COLO668 (cell line): ENCODE data around the gene EFR3B.
"Not testable (repeated sequence)": the region's sequence is repeated elsewhere in the genome, so short reads cannot be mapped to it uniquely, and the experiment has no call there.

Experiments used
- DNase-seq: peaks from one replicate; lab custom pipeline; 2025; ENCODE audit not compliant: unreplicated experiment; lab: John Stamatoyannopoulos, UW

The EFR3B gene

GRCh38 chr2:25103287-25103871, 61.5 kb downstream of the EFR3B start:
- no peak for DNase-seq

DNA sequence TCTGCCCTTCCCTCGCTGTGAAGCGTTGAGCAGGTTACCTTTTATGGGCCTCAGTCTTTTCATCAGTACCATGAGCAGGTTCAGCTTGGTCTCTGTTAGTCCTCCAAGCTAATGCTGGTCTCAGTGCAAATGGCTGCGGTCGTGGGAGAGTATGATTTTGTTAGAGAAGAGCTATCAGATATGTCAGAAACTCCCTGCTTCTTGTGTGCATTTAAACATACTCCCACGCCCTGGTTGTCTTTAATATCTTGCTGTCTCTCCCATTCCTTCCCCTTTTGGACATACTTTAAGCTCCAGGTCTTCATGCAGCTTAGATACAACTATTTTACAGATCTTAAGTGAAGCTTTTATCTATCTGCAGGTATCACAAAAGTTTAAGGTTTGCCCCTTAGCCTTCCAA, 62.9 kb downstream of the EFR3B start:
- no peak for DNase-seq

DNA sequence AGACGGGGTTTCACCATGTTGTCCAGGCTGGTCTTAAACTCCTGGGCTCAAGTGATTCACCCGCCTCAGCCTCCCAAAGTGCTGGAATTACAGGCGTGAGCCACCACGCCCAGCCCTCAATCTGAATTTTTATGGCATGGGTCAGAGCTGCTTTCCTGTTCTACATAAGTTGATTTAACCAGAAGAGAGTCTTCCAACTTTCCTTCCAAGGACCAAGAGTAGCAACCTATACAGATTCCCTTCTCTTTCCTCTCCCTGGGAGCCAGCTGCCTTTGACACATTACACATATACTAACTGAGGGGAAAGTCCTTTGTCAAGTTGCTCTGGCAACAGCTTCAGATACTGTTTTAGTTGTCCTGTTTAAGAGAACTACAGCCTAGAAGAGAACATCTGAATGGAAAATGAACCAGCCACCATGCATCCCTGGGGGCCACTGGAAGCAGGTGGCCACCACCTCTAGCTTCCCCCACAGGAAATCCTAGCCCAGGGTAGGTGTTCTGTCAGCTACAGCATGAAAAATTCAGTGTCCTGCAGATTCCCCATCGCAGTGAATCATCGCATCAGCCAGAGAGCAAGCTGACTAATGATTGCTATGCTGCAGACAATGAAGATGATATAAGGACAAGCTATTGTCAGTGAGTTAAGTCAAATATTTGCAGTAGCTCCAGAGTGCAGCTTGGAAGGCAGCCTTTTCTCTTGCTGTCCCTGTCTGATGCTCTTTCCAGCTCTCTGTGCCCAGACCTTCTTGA, 63.6 kb downstream of the EFR3B start:
- DNase-seq, result peak; percentile 83

GRCh38 chr2:25109822-25110221, 67.9 kb downstream of the EFR3B start:
- DNase-seq, result no peak

GRCh38 chr2:25112113-25112512, 70.2 kb downstream of the EFR3B start:
- DNase-seq, result no peak

GRCh38 chr2:25115249-25115883, 73.5 kb downstream of the EFR3B start:
- DNase-seq, result no peak

GRCh38 chr2:25115902-25116301, 74.0 kb downstream of the EFR3B start:
- DNase-seq, result no peak

DNA sequence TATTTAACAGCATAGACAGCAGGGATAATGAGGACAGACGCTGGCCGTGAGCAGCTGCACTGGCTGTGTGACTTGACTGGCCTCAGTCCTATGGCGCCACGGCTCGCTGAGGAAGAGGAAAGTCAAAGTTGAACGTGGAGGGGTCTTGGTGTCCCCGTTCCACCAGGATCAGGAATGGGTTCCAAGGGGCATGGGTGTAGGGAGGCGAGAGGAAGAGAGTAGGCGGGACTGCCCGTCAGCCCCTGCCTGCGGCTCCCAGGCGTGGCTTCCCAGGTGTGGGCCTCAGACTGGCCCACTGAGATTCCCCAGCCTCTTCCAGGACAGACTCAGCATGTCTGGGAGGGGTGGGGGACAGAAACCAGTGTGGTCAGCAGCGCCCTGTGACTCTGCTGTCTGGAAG, 75.1 kb downstream of the EFR3B start:
- no peak for DNase-seq

DNA sequence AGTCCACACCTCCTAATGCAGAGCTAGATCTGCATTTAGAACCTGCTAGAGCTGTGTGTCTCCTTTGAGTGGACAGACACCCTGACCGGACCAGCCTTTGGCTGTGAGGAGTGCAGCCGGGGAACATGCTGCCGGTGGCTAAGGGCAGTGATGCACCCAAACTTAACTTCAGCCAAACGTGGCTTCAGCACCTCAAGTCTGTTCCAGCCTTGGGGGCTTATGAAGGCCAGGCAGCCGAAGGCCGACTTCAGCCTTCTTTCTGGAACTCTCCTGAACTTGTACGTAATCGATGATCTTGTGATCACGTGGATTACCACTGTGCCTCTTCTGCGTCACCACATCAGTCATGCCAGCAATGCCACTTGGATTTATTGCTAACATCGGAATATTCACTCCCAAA, 77.4 kb downstream of the EFR3B start:
- no peak for DNase-seq

DNA sequence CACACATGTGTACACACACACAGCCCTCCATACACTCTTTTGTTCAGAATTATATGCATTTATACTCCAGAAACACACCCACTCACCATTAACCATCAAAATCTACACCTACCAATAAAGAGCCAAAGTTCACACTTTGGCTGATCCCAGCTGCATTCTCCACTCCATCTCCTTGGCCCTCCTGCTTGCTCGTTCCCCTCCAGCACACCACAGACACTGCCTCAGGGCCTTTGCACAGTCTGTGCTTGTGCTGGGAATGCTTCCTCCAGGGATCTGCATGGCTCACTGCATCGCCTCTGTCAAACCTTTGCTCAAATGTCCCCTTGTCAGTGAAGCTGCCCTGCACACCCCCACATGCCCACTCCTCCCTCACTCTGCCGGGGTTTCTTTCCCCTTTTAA, 80.5 kb downstream of the EFR3B start:
- no peak for DNase-seq

GRCh38 chr2:25123682-25124081, 81.8 kb downstream of the EFR3B start:
- DNase-seq, result no peak

DNA sequence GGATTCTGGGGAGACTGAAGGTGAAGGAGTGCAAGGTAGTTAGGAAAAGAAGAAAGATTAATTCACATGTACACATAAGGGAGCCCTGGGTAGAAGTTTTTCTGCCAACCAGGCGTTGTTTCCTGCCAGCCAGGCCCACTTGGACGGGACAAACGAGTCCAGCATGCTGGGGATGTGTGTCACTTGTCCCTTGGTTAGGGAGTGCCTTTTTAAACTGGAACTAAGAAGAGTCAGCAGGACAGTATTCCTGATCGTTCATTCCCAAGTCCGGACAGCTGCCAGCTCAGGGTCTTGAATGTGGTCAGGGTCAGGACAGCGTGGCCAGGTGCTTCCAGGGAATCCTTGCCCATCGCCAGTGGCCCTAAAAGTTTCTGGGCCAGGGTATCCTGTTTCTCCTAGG, 83.3 kb downstream of the EFR3B start:
- no peak for DNase-seq

DNA sequence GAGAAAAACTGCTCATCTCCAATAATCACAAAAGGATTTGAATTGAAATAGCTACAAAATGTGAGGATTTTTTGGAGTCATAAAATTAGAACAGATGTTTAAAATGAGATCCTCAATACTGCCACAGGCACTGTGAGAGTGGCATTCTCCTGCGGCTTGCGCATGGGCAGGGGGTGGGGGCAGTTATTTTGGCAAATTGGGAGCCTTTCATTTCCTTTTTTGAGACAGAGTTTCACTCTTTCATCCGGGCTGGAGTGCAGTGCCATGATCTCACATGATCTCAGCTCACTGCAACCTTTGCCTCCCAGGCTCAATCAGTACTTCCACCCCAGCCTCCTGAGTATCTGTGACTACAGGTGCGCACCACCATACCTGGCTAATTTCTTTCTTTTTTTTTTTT, 84.1 kb downstream of the EFR3B start:
- no peak for DNase-seq

DNA sequence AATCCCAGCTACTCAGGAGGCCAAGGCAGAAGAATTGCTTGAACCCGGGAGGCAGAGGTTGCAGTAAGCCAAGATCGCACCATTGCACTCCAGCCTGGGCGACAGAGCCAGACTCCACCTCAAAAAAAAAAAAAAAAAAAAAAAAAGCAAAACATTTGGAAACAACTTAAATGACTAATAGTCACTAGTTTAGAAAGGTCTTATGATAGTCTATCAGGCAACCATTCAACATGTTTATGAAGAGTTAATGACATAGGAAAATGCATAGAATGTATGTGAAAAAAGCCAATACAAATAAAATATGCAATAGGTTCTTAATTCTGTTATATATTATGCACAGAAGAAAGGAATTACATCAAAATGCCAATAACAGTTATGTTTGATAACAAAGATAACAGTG, 85.2 kb downstream of the EFR3B start:
- not testable (repeated sequence) for DNase-seq

DNA sequence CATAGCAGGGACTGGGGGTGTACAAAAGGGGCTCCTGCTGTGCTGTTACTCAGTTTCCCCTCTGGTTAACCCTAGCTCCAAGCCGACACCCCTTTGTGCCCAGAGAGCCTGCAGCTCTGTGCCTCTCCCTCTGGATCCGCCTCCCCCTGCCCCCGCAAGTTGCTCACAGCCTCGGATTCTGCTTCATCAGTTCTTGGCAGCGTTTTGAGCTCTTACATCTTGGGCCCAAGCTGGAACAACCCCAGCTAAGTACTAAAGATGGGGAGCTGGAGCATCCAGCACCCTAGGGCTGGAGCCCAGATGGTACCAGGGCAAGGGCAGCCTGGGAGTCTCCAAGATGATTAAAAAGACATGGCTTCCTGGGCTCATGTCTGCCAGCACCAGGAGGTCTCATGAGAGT, 85.8 kb downstream of the EFR3B start:
- DNase-seq, result no peak

DNA sequence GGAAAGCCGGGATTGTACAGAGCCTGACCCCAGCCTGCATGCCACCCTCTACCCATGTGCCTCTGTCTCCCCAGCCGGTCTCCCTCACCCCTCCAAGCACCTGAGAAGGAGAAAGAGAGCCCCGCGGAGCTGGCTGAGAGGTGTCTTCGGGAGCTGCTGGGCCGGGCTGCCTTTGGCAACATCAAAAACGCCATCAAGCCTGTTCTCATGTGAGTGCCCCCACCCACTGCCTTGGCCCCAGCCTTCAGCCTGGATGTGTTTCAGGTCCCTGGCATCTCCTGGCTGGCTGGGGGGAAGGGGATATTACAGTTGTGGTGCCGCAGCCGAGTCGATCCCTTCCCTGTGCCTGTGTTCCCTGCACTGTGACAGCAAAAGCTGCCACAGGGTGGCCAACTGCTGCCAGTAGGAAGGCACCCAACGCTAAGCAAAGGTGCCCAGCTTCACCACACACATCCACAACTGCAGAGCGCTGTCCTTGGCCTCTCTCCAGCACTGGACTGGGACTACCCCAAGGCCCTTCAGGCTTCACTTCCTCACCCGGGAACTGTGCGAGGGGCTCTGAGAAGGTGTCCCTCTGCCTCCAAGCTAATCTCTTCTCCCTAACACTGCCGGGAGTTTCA, 88.1 kb downstream of the EFR3B start:
- DNase-seq, result no peak

DNA sequence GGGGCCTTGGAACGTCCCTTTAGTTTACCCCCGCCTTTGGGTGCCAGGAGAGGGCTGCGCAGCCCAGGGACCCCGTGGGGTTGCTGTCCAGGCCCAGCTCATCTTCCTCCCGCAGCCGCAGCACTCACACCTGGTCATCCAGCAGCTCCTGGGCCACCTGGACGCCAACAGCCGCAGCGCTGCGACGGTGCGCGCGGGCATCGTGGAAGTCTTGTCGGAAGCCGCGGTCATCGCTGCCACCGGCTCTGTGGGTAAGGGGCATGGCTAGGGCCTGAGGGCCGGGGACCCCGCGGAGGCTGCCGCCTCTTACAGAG, 89.3 kb downstream of the EFR3B start:
- DNase-seq, result no peak

GRCh38 chr2:25131567-25132298, 89.9 kb downstream of the EFR3B start:
- DNase-seq, result no peak

GRCh38 chr2:25132299-25132635, 90.4 kb downstream of the EFR3B start:
- no peak for DNase-seq

DNA sequence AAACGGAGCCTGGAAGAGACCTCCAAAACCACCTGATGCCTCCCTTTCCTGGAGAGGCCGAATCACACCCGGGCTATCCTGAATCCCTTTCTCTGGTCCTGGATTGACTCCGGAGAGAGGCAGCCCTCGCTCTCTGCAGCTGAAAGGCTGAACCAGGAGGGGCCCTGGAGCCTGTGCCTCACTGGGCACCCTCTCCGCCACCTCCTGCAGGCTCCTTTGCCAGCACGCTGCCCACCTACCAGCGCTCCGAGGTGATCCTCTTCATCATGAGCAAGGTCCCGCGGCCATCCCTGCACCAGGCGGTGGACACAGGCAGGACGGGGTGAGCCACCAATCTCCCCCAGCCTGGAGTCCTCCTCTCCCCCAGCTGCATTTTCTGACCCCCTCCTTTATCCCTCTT, 90.8 kb downstream of the EFR3B start:
- DNase-seq, result no peak

DNA sequence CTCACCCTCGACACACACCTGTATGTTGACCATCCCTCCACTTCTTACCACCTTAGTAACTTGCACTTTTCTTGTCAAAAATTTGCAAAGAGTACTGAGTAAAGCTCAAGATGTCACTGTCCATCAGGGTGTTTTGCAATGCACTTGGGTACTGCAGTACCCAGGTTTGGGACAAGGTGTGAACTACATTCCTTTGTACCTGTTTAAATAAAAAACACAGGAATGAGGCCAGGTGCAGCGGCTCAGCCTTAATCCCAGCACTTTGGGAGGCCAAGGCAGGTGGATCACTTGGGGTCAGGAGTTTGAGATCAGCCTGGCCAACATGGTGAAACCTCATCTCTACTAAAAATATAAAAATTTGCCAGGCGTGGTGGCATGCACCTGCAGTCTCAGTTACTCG, 98.7 kb downstream of the EFR3B start:
- not testable (repeated sequence) for DNase-seq

GRCh38 chr2:25141120-25141519, 99.2 kb downstream of the EFR3B start:
- DNase-seq, result no peak
